Common myeloid progenitor, CD34-positive (primary cell): ENCODE results near the gene PPP4C.

Experiments
- CTCF ChIA-PET: fragments of 350-600 bp; sonication (Branson Sonifier 250); formaldehyde crosslinking; loops from one replicate; lab custom pipeline; 2021; ENCODE audit warnings: antibody characterized with exemption; lab: Charles Lee
- POLR2A ChIA-PET: fragments of 350-600 bp; sonication (Branson Sonifier 250); formaldehyde crosslinking; loops from one replicate; lab custom pipeline; 2021; ENCODE audit warnings: antibody characterized with exemption; lab: Charles Lee
- DNase-seq, 3 donors: peaks; one replicate each; pipeline versions ENCODE4 v3.0.0 to v3.0.0-alpha.2; 2013
- H3K27ac ChIP-seq, 2 experiments: 1 replicate in 1 of 2; 2 replicates in 1 of 2; pipeline ENCODE4 v1.7.0; 2013; ENCODE audit warnings: inconsistent platforms in 2 of 2, low read length in 2 of 2, mild to moderate bottlenecking in 2 of 2, low read depth in 1 of 2, moderate library complexity in 1 of 2; ENCODE audit not compliant: severe bottlenecking in 2 of 2, insufficient read depth in 1 of 2, poor library complexity in 1 of 2
- H3K27me3 ChIP-seq, 5 experiments: replicated peaks in 2 of 5; 1 replicate in 3 of 5; 2 replicates in 2 of 5; pipeline versions ENCODE4 v1.6.1 to v1.7.0; 2013; ENCODE audit warnings: low read length in 4 of 5, mild to moderate bottlenecking in 2 of 5, moderate library complexity in 2 of 5, inconsistent platforms in 1 of 5; ENCODE audit not compliant: insufficient read depth in 5 of 5, control insufficient read depth in 4 of 5
- H3K36me3 ChIP-seq, 4 experiments: 1 replicate in 2 of 4; 2 replicates in 2 of 4; pipeline versions ENCODE4 v1.6.1 to v1.7.0; 2013; ENCODE audit warnings: low read length in 3 of 4, control low read depth in 1 of 4, mild to moderate bottlenecking in 1 of 4; ENCODE audit not compliant: control insufficient read depth in 4 of 4, insufficient read depth in 4 of 4
- H3K4me1 ChIP-seq, 4 experiments: 1 replicate in 3 of 4; 2 replicates in 1 of 4; pipeline versions ENCODE4 v1.6.1 to v1.7.1; 2013; ENCODE audit warnings: low read length in 3 of 4, mild to moderate bottlenecking in 3 of 4, control low read depth in 1 of 4, inconsistent platforms in 1 of 4, moderate library complexity in 1 of 4; ENCODE audit not compliant: control insufficient read depth in 4 of 4, insufficient read depth in 4 of 4; ENCODE audit errors: control extremely low read depth in 1 of 4
- H3K4me3 ChIP-seq, 7 experiments: 1 replicate in 4 of 7; 2 replicates in 3 of 7; pipeline versions ENCODE4 v1.5.1 to v1.7.0; 2013; ENCODE audit warnings: mild to moderate bottlenecking in 7 of 7, low read length in 6 of 7, moderate library complexity in 6 of 7, inconsistent platforms in 2 of 7, low read depth in 2 of 7, control low read depth in 1 of 7; ENCODE audit not compliant: insufficient read depth in 4 of 7, control insufficient read depth in 1 of 7; ENCODE audit errors: extremely low read depth in 1 of 7
- H3K9me3 ChIP-seq, 5 experiments: 1 replicate in 4 of 5; 2 replicates in 1 of 5; pipeline versions ENCODE4 v1.6.1 to v1.7.1; 2013; ENCODE audit warnings: low read length in 4 of 5, mild to moderate bottlenecking in 2 of 5, inconsistent platforms in 1 of 5, low read depth in 1 of 5, moderate library complexity in 1 of 5; ENCODE audit not compliant: control insufficient read depth in 4 of 5, insufficient read depth in 2 of 5; ENCODE audit errors: control extremely low read depth in 1 of 5
- WGBS: methylation state at CpG from one replicate; pipeline ENCODE4 v1.1.5; 2013; ENCODE audit not compliant: insufficient coverage; 5-methylcytosine and 5-hydroxymethylcytosine counted together

Gene PPP4C

GRCh38 chr16:30064729-30065101 is 11.1 kb upstream of the PPP4C start:
- no peaks in the 10 kb centered on the region for H3K9me3 ChIP-seq
- DNase-seq: no peak
- peak overlapping the region; percentile 82 to 99 (median 93) for H3K4me3 ChIP-seq
- H3K27me3 ChIP-seq: no peaks in the 10 kb centered on the region
- peaks cover 3 to 33% (median 26%) of the 10 kb centered on the region in 4 experiments for H3K36me3 ChIP-seq
- ChIA-PET POLR2A (interaction anchor here (0.6 to 2.6 kb wide), 6 partner anchors 10 to 398 kb away, joined by 4 to 20 read pairs (median 10); partner anchors contain the start of genes PPP4C, TAOK2 and TBX6), CTCF (interaction anchor here (1.2 to 19.2 kb wide), 6 partner anchors 9 to 121 kb away, joined by 3 to 235 read pairs (median 6); partner anchors contain the start of genes PPP4C, TBX6 and YPEL3)
- peaks cover 0 to 38% (median 35%) of the 10 kb centered on the region in 4 experiments for H3K4me1 ChIP-seq
- WGBS: 0% methylated on average over 14 of the region's 25 CpGs
- peak overlapping the region in 1 of 2 experiments; percentile 91 for H3K27ac ChIP-seq

GRCh38 chr16:30065102-30065942 is 10.5 kb upstream of the PPP4C start, which contains the start of gene ALDOA:
Gene ALDOA, plus strand, starts transcription at chr16:30065760. Its CDS starts 1,138 bp downstream, at chr16:30066898.
- Histone ChIP-seq H3K27ac (peak within 1 kb of the TSS; percentile 82 to 91), H3K27me3 (no peaks in the 10 kb centered on the region), H3K4me3 (peak within 1 kb of the TSS; percentile 82 to 99 (median 93)), H3K36me3 (peaks cover 7 to 39% (median 31%) of the 10 kb centered on the region in 4 experiments), H3K4me1 (peaks cover 0 to 38% (median 35%) of the 10 kb centered on the region in 4 experiments), H3K9me3 (no peaks in the 10 kb centered on the region)
- DNase-seq: peak; percentile 98 to 99 (median 99)
- WGBS: under 1% methylated on average over 86 of the region's 99 CpGs
- POLR2A ChIA-PET: interaction anchor here (0.6 to 2.6 kb wide), 10 partner anchors 9 to 399 kb away, joined by 3 to 20 read pairs (median 4); partner anchors contain the start of genes CORO1A, PPP4C, TAOK2 and TBX6
- CTCF ChIA-PET: interaction anchor here (0.9 to 19.2 kb wide), 11 partner anchors 8 to 120 kb away, joined by 3 to 235 read pairs (median 4); partner anchors contain the start of genes PPP4C, TBX6 and YPEL3

- peak; percentile 60 to 78 (median 74) for DNase-seq
- H3K4me1 ChIP-seq: peaks cover 0 to 38% (median 35%) of the 10 kb centered on the region in 4 experiments
- CTCF ChIA-PET: interaction anchor here (0.9 to 19.2 kb wide), 14 partner anchors 9 to 119 kb away, joined by 3 to 235 read pairs (median 3); partner anchors contain the start of genes PPP4C, TBX6 and YPEL3
These were observed 9.6 kb upstream of the PPP4C start for GRCh38 chr16:30065943-30066760.

GRCh38 chr16:30066761-30067583 is 8.8 kb upstream of the PPP4C start:
- no peaks in the 10 kb centered on the region for H3K9me3 ChIP-seq
- H3K36me3 ChIP-seq: peaks cover 16 to 55% (median 44%) of the 10 kb centered on the region in 4 experiments
- ChIA-PET POLR2A (interaction anchor here (0.6 to 2.6 kb wide), 7 partner anchors 8 to 600 kb away, joined by 3 to 20 read pairs (median 7); partner anchors contain the start of genes PPP4C and TBX6), CTCF (interaction anchor here (0.6 to 19.2 kb wide), 8 partner anchors 11 to 368 kb away, joined by 3 to 235 read pairs (median 4); partner anchors contain the start of genes TBX6 and YPEL3)
- 72% methylated on average over 17 of the region's 21 CpGs for WGBS
- peak overlapping the region; percentile 82 to 91 for H3K27ac ChIP-seq
- H3K27me3 ChIP-seq: no peaks in the 10 kb centered on the region
- no peak for DNase-seq
- peaks cover 0 to 38% (median 35%) of the 10 kb centered on the region in 4 experiments for H3K4me1 ChIP-seq
- H3K4me3 ChIP-seq: peak overlapping the region; percentile 82 to 99 (median 93)

More at GRCh38 chr16:30065943-30066760, 9.6 kb upstream of the PPP4C start:
- H3K4me3 ChIP-seq: peak overlapping the region; percentile 82 to 99 (median 93)
- H3K9me3 ChIP-seq: no peaks in the 10 kb centered on the region
- H3K36me3 ChIP-seq: peaks cover 11 to 48% (median 38%) of the 10 kb centered on the region in 4 experiments
- H3K27ac ChIP-seq: peak overlapping the region; percentile 82 to 91
- WGBS: 2% methylated on average over 31 of the region's 44 CpGs
- POLR2A ChIA-PET: interaction anchor here (0.6 to 2.6 kb wide), 11 partner anchors 9 to 601 kb away, joined by 3 to 20 read pairs (median 4); partner anchors contain the start of genes CORO1A, PPP4C, TAOK2 and TBX6
- H3K27me3 ChIP-seq: no peaks in the 10 kb centered on the region

- peaks cover 0 to 38% (median 35%) of the 10 kb centered on the region in 4 experiments for H3K4me1 ChIP-seq
- ChIA-PET POLR2A (no interaction called here), CTCF (interaction anchor here (1.1 to 19.2 kb wide), 6 partner anchors 12 to 44 kb away, joined by 3 to 235 read pairs (median 6); partner anchors contain the start of genes TBX6 and YPEL3)
- DNase-seq: no peak
- peak overlapping the region in 3 of 7 experiments; percentile 10 to 98 (median 93) for H3K4me3 ChIP-seq
- WGBS: 89% methylated on average over 2 of the region's 6 CpGs
- H3K36me3 ChIP-seq: peaks cover 16 to 60% (median 46%) of the 10 kb centered on the region in 4 experiments
- peak overlapping the region in 1 of 2 experiments; percentile 91 for H3K27ac ChIP-seq
- no peaks in the 10 kb centered on the region for H3K9me3 ChIP-seq
- no peaks in the 10 kb centered on the region for H3K27me3 ChIP-seq
These were observed 8.2 kb upstream of the PPP4C start for GRCh38 chr16:30067584-30067916.
